Activated T-helper 2 cell treated with anti-CD3 and anti-CD28 coated beads, Interferon-gamma antibody, Interleukin-2, Interleukin-4, amounts not matched to agents 10 μg/mL and 5 μg/mL and 100 μg/mL, durations not matched to agents 14 hours and 24 hours and 36 hours (primary cell): ENCODE data around the gene SASH3. TPM values are rescaled to one million over a fixed set of nuclear protein-coding genes. Genes with fewer than 3 reads are reported as not detected.
A peak's percentile ranks its signal among the peaks of the same experiment; 100 is the strongest.

ENCODE experiments used
- DNase-seq: peaks from one replicate; pipeline ENCODE4 v3.0.0; 2021; ENCODE audit warnings: low spot score
- H3K27ac Mint-ChIP-seq: one replicate; pipeline ENCODE4 v1.8.0; 2021; ENCODE audit warnings: mixed read lengths
- H3K27me3 Mint-ChIP-seq: one replicate; pipeline ENCODE4 v1.8.0; 2021; ENCODE audit warnings: low read depth, mixed read lengths
- H3K36me3 Mint-ChIP-seq: one replicate; pipeline ENCODE4 v1.8.0; 2021; ENCODE audit warnings: low read depth, mixed read lengths
- H3K4me1 Mint-ChIP-seq: one replicate; pipeline ENCODE4 v1.8.0; 2021; ENCODE audit warnings: low read depth, mixed read lengths
- H3K4me3 Mint-ChIP-seq: one replicate; pipeline ENCODE4 v1.8.0; 2021; ENCODE audit warnings: low read depth, mild to moderate bottlenecking, moderate library complexity, mixed read lengths
- H3K9me3 Mint-ChIP-seq: one replicate; pipeline ENCODE4 v1.8.0; 2021; ENCODE audit warnings: mixed read lengths
- intact Hi-C: fragments of 100-400 bp; cut with micrococcal nuclease; formaldehyde crosslinking; loops from one replicate; pipeline ENCODE4 v1.15.1; 2023
- total RNA-seq: library from RNA; stranded (reverse); gene quantifications from 2 replicates; pipeline ENCODE4 v1.2.3, GENCODE V29; 2022

The SASH3 gene
- total RNA-seq, 1 donor from 2014 or later = 102 TPM

GRCh38 chrX:129780441-129781105, 824 bp downstream of the SASH3 start:
- Mint-ChIP-seq H3K9me3 (no peaks in the 10 kb centered on the region), H3K27me3 (no peaks in the 10 kb centered on the region), H3K27ac (peak overlapping the region; percentile 88), H3K4me1 (peaks cover 53% of the 10 kb centered on the region), H3K36me3 (peaks cover 45% of the 10 kb centered on the region), H3K4me3 (peak overlapping the region; percentile 82)
- intact Hi-C loops = loop anchor here (1.0 to 5.0 kb wide), 5 partner anchors 8 to 304 kb away; partner anchors contain the start of gene ZDHHC9
- DNase-seq = no peak

DNA sequence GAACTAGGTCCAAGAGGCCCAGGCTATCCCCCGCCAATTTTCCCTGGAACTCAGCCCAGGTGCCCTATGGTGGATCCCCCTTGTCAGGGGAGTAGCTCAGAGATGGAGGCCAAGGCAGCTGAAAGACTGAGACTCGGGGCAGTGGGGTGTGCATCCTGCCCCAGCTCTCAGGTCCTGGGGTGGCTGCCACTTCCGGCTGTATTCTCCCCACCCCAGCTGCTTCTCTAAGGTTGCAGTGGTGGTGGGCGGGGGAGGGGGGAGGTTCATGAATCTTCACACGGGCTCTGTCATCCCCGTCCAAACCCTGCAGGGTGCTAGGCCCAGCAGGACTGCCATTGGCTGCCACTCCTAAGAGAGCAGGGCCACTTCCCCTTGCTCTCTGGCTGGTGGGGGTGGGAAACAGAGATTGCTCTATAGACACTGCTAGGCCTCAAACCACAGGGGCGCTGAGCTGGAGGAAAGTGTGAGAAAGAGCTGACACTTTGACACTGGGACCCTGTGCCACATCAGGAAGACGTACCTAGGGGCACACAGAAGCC, 1.5 kb downstream of the SASH3 start:
- intact Hi-C loops = loop anchor here (1.0 to 5.0 kb wide), 5 partner anchors 9 to 304 kb away; partner anchors contain the start of gene ZDHHC9
- Mint-ChIP-seq H3K36me3 (peaks cover 47% of the 10 kb centered on the region), H3K9me3 (no peaks in the 10 kb centered on the region), H3K4me1 (peaks cover 59% of the 10 kb centered on the region), H3K27ac (peak overlapping the region; percentile 88), H3K27me3 (no peaks in the 10 kb centered on the region), H3K4me3 (peak overlapping the region; percentile 82)
- DNase-seq = peak; percentile 70

GRCh38 chrX:129781680-129782495, 2.1 kb downstream of the SASH3 start:
- intact Hi-C loops = loop anchor here (1.0 to 5.0 kb wide), 5 partner anchors 10 to 303 kb away; partner anchors contain the start of gene ZDHHC9
- Mint-ChIP-seq H3K4me1 (peaks cover 57% of the 10 kb centered on the region), H3K27me3 (no peaks in the 10 kb centered on the region), H3K27ac (peak overlapping the region; percentile 76), H3K4me3 (peak overlapping the region; percentile 82), H3K36me3 (peaks cover 47% of the 10 kb centered on the region), H3K9me3 (no peaks in the 10 kb centered on the region)
- no peak for DNase-seq

DNA sequence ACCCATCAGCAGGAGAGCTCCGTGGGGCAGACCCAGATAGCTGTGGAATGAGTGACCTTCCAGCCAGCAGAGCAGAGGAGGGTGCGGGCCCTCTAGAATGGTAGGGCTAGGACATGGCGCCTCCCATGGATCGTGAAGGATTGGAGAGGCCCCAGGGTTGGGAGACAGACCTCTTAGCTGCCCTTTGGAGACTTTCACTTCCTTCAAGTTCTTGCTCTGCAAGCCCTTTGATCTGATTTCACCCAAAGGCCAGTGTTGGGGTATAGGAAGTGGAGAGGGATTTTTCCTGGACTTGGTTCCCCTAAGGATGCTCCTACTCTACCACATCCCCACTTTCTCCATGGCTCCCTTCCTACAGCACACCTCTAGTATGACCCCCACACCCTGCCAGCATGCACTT, 3.0 kb downstream of the SASH3 start:
- Mint-ChIP-seq H3K27ac (peak overlapping the region; percentile 86), H3K4me1 (peaks cover 57% of the 10 kb centered on the region), H3K9me3 (no peaks in the 10 kb centered on the region), H3K4me3 (peak overlapping the region; percentile 82), H3K36me3 (peaks cover 55% of the 10 kb centered on the region), H3K27me3 (no peaks in the 10 kb centered on the region)
- intact Hi-C loops = loop anchor here (5.0 kb wide), 1 partner anchor 60 kb away; the partner anchor contains the start of gene ZDHHC9
- DNase-seq = no peak

DNA sequence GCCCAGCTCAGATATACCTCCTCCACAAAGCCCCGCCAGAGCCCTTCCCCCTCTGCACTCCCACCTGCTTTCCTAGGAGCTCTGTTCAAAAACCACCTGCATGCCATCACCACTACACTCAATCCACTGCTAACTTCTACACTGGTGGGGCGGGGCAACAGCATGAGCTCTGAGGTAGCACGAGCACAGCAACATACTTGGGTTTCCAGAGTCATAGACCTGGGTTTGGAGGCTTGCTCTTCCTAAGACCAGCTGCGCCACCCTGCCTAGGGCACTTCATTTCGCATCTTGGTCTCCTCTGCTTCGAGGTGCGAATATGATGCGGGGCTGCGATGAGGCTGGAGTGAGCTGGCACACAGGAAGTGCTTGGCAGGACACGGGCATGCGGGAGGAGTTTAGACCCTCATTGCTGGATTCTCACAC, 3.6 kb downstream of the SASH3 start:
- Mint-ChIP-seq H3K36me3 (peaks cover 56% of the 10 kb centered on the region), H3K4me3 (peak overlapping the region; percentile 82), H3K9me3 (no peaks in the 10 kb centered on the region), H3K4me1 (peaks cover 57% of the 10 kb centered on the region), H3K27me3 (no peaks in the 10 kb centered on the region), H3K27ac (peak overlapping the region; percentile 86)
- no peak for DNase-seq
- intact Hi-C loops = loop anchor here (5.0 kb wide), 1 partner anchor 59 kb away; the partner anchor contains the start of gene ZDHHC9

DNA sequence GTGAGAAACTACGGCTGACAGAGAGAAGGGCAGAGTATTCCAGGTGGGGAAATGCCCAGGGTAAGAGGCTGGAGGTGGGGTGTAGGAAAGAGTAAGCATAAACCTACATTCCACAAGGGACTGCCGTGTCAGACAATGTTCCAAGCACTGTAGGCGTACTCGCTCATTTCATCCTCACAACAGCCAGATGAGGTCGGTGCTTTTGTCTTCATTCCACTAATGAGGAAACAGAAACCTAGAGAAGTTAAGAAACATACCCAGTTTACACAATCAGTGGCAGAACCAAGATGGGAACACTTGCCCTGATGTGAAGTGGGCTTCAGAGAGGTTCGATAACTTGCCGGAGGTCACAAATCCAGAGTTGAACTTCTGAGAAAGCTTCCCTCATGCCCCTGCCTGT, 4.6 kb downstream of the SASH3 start:
- Mint-ChIP-seq H3K4me1 (peaks cover 50% of the 10 kb centered on the region), H3K27me3 (no peaks in the 10 kb centered on the region), H3K36me3 (peaks cover 62% of the 10 kb centered on the region), H3K27ac (peak overlapping the region; percentile 86), H3K4me3 (peak overlapping the region; percentile 82), H3K9me3 (no peaks in the 10 kb centered on the region)
- no peak for DNase-seq
- intact Hi-C loops = loop anchor here (5.0 kb wide), 1 partner anchor 58 kb away; the partner anchor contains the start of gene ZDHHC9

DNA sequence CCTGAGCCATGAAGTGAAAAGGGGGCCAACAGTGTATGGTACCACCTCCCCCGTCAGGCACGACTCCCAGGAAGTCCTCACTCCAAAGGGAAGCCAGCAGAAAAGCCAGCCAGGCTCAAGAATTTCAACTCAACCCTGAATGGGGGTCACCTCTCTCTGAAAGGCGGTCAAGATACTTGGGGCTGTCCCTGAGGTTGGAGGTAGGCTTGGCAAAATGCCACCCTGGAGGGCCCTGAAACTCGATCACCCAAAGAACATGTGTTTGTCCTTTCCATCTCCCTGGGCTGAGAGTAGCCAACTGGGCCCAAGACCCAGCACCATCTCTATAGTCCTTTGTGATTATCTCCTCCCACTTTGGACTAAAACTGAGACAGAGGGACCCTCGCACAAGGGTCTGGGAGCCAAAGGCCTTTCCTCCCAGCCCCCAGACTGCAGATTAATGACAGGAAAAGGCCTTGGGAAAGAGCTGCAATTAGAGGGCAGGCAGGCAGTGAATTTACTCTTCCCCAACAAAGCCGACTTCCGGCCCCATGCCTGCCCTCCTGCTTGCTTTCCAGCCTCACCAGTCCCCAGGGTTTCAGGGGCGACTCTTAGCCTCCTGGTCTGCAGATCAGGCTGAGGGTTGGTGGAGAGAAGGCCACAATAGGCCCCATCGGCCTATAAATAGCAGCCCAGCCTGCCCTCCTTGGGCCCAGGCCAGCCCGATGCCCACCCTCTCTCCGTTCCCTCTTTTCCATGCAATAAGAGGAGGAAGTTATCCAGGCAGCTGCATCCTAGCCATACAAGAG, 5.6 kb downstream of the SASH3 start:
- Mint-ChIP-seq H3K27me3 (no peaks in the 10 kb centered on the region), H3K36me3 (peaks cover 60% of the 10 kb centered on the region), H3K27ac (peak overlapping the region; percentile 68), H3K4me1 (peaks cover 50% of the 10 kb centered on the region), H3K4me3 (peak overlapping the region; percentile 67), H3K9me3 (no peaks in the 10 kb centered on the region)
- no peak for DNase-seq
- intact Hi-C loops = no loop called here

DNA sequence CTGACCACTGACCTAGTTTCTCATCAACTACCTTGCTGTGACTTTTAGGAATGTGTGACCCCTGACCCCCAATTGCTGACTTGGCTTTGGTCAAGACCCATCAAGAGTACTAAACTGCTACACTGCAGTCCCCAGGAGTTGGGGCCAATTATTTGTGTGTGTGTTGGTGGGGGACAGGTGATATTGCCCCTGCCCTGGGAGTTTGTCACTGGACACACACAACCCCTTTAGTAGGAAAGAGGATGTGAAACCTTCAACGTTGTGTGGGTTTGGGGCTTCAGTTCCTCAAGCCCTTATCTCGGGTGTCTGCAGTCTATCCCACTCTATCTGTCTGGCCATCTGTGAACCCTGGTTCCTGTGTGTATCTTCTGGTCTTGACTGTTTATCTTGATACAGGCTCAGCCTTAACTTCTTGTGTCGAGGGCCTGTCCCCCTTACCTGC, 6.5 kb downstream of the SASH3 start:
- Mint-ChIP-seq H3K4me3 (peak overlapping the region; percentile 67), H3K27ac (peak overlapping the region; percentile 68), H3K4me1 (peaks cover 50% of the 10 kb centered on the region), H3K27me3 (no peaks in the 10 kb centered on the region), H3K9me3 (no peaks in the 10 kb centered on the region), H3K36me3 (peaks cover 61% of the 10 kb centered on the region)
- intact Hi-C loops = no loop called here
- no peak for DNase-seq

GRCh38 chrX:129787336-129788055, 7.7 kb downstream of the SASH3 start:
- intact Hi-C loops = no loop called here
- Mint-ChIP-seq H3K36me3 (peaks cover 57% of the 10 kb centered on the region), H3K4me3 (peak overlapping the region; percentile 30), H3K27ac (peak overlapping the region; percentile 70), H3K4me1 (peaks cover 39% of the 10 kb centered on the region), H3K27me3 (no peaks in the 10 kb centered on the region), H3K9me3 (no peaks in the 10 kb centered on the region)
- no peak for DNase-seq

GRCh38 chrX:129788527-129788926, 8.8 kb downstream of the SASH3 start:
- Mint-ChIP-seq H3K36me3 (peaks cover 55% of the 10 kb centered on the region), H3K27me3 (no peaks in the 10 kb centered on the region), H3K27ac (no peak overlapping the region), H3K4me1 (peaks cover 31% of the 10 kb centered on the region), H3K9me3 (no peaks in the 10 kb centered on the region), H3K4me3 (no peak overlapping the region)
- DNase-seq = no peak
- intact Hi-C loops = no loop called here

DNA sequence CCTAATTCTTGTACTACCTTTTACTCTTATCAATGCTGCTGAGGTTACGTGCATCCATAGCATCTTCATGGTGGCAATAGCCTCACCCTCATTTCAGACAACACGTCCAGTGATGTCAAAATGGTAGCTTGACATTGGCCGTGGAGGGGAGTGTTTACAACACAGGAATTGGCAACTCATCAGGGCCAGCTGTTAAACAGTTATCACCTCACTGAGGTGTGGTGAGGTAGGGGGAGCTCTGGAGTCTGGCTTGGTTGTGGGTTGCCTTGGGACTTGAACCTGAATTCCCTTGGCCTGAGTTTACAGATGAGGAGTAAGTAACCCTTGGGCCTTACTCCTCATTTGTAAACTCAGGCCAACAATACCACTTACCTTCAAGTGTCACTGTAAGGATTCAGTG, 10.4 kb downstream of the SASH3 start:
- H3K4me1 Mint-ChIP-seq = peaks cover 20% of the 10 kb centered on the region
- intact Hi-C loops = no loop called here
- H3K27ac Mint-ChIP-seq = no peak overlapping the region
- DNase-seq = no peak
- H3K27me3 Mint-ChIP-seq = no peaks in the 10 kb centered on the region
- H3K4me3 Mint-ChIP-seq = no peak overlapping the region
- H3K36me3 Mint-ChIP-seq = peaks cover 47% of the 10 kb centered on the region
- H3K9me3 Mint-ChIP-seq = no peaks in the 10 kb centered on the region
